H1 (cell line): Measurements from ENCODE around the gene FBXW8. TPM values are rescaled to one million over a fixed set of nuclear protein-coding genes. Genes with fewer than 3 reads are reported as not detected.

Experiments
- CTCF ChIA-PET: fragments of 300-600 bp; sonication (Branson Sonifier 250); formaldehyde crosslinking; loops from one replicate; lab custom pipeline; 2021; ENCODE audit not compliant: partially characterized antibody; lab: Charles Lee
- POLR2A ChIA-PET: fragments of 300-600 bp; sonication (Branson Sonifier 250); formaldehyde crosslinking; loops from one replicate; lab custom pipeline; 2021; ENCODE audit warnings: inconsistent platforms; ENCODE audit not compliant: partially characterized antibody; lab: Charles Lee
- DNase-seq, 2 experiments: peaks; one replicate each; pipeline versions ENCODE4 v3.0.0 to v3.0.0-alpha.2; 2010 to 2022; ENCODE audit warnings: low spot score in 2 of 2, low read depth in 1 of 2, mixed read lengths in 1 of 2
- FAIRE-seq: peaks from 2 replicates; lab custom pipeline; 2011; peaks lifted over from hg19 to GRCh38; lab: Jason Lieb, UNC
- H2AFZ ChIP-seq: 2 replicates; pipeline ENCODE4 v1.8.1; 2012; ENCODE audit warnings: low read length, inconsistent platforms
- H2AK5ac ChIP-seq: 2 replicates; pipeline ENCODE4 v1.6.1; 2013; ENCODE audit warnings: low read depth, low read length
- H2BK120ac ChIP-seq: replicated peaks from 2 replicates; pipeline ENCODE3; 2013; ENCODE audit warnings: low read depth, low read length, inconsistent platforms
- H2BK12ac ChIP-seq: 2 replicates; pipeline ENCODE4 v1.6.1; 2013; ENCODE audit warnings: low read depth, low read length
- H2BK15ac ChIP-seq: 2 replicates; pipeline ENCODE4 v1.6.1; 2013; ENCODE audit warnings: low read length
- H2BK20ac ChIP-seq: 2 replicates; pipeline ENCODE4 v1.6.1; 2013; ENCODE audit warnings: low read length
- H2BK5ac ChIP-seq: 2 replicates; pipeline ENCODE4 v1.6.1; 2013; ENCODE audit warnings: low read depth, low read length
- H3K14ac ChIP-seq: 2 replicates; pipeline ENCODE4 v1.6.1; 2013; ENCODE audit warnings: inconsistent platforms; ENCODE audit not compliant: insufficient read length
- H3K18ac ChIP-seq: 2 replicates; pipeline ENCODE4 v1.6.1; 2013; ENCODE audit warnings: low read length; ENCODE audit errors: extremely low read depth
- H3K23ac ChIP-seq: 2 replicates; pipeline ENCODE4 v1.6.1; 2013; ENCODE audit warnings: inconsistent platforms; ENCODE audit not compliant: insufficient read length
- H3K23me2 ChIP-seq: 2 replicates; pipeline ENCODE4 v1.6.1; 2013; ENCODE audit warnings: low read depth, low read length
- H3K27ac ChIP-seq: 2 replicates; pipeline ENCODE4 v1.6.1; 2011; ENCODE audit warnings: low read depth, low read length, inconsistent platforms
- H3K27me3 ChIP-seq, 4 experiments: replicated peaks in 1 of 4; 1 replicate in 1 of 4; 2 replicates in 3 of 4; pipeline versions ENCODE4 v1.6.1 to v1.8.1; 2011 to 2013; ENCODE audit warnings: low read length in 3 of 4, mild to moderate bottlenecking in 3 of 4, inconsistent platforms in 2 of 4, mixed read lengths in 2 of 4, moderate library complexity in 1 of 4; ENCODE audit not compliant: control insufficient read depth in 3 of 4, insufficient read depth in 3 of 4; ENCODE audit errors: extremely low read depth in 1 of 4
- H3K36me3 ChIP-seq, 4 experiments: 2 replicates each; pipeline versions ENCODE4 v1.6.1 to v1.8.1; 2011 to 2013; ENCODE audit warnings: mild to moderate bottlenecking in 4 of 4, low read length in 3 of 4, moderate library complexity in 2 of 4, control low read depth in 1 of 4, inconsistent platforms in 1 of 4; ENCODE audit not compliant: insufficient read depth in 4 of 4, control insufficient read depth in 2 of 4
- H3K4ac ChIP-seq: replicated peaks from 2 replicates; pipeline ENCODE3; 2013; ENCODE audit warnings: low read length, low read depth, mixed read lengths, inconsistent platforms; ENCODE audit not compliant: insufficient read length
- H3K4me1 ChIP-seq, 4 experiments: replicated peaks in 1 of 4; 1 replicate in 1 of 4; 2 replicates in 3 of 4; pipeline versions ENCODE4 v1.6.1 to v1.8.1; 2011 to 2013; ENCODE audit warnings: low read length in 3 of 4, inconsistent platforms in 2 of 4, mixed read lengths in 1 of 4; ENCODE audit not compliant: insufficient read depth in 4 of 4, control insufficient read depth in 3 of 4
- H3K4me2 ChIP-seq, 2 experiments: 2 replicates each; pipeline versions ENCODE4 v1.6.1 to v1.8.1; 2011 to 2013; ENCODE audit warnings: low read depth in 2 of 2, low read length in 2 of 2, control low read depth in 1 of 2, inconsistent platforms in 1 of 2, mild to moderate bottlenecking in 1 of 2; ENCODE audit not compliant: insufficient read depth in 1 of 2
- H3K4me3 ChIP-seq, 4 experiments: fragments of 200-600, 300-600 bp in 1 of 4; sonication (generic), shearing (Covaris generic), sonication (Bioruptor Twin) in 1 of 4; 2 replicates each; pipeline versions ENCODE4 v1.5.1 to v1.8.1; 2011 to 2016; ENCODE audit warnings: low read length in 4 of 4, low read depth in 3 of 4, control low read depth in 2 of 4, inconsistent platforms in 2 of 4, mild to moderate bottlenecking in 2 of 4, mixed read lengths in 1 of 4, moderate library complexity in 1 of 4; ENCODE audit not compliant: insufficient read depth in 2 of 4; ENCODE audit errors: extremely low read depth in 1 of 4
- H3K56ac ChIP-seq: replicated peaks from 2 replicates; pipeline ENCODE3; 2013; ENCODE audit warnings: low read depth, mild to moderate bottlenecking, mixed read lengths, low read length, inconsistent platforms; ENCODE audit not compliant: insufficient read length
- H3K79me1 ChIP-seq: 2 replicates; pipeline ENCODE4 v1.6.1; 2013; ENCODE audit warnings: low read depth, low read length, control low read depth
- H3K79me2 ChIP-seq, 2 experiments: 2 replicates each; pipeline versions ENCODE4 v1.6.1 to v1.8.1; 2012 to 2013; ENCODE audit warnings: low read length in 2 of 2, mild to moderate bottlenecking in 2 of 2, inconsistent platforms in 1 of 2; ENCODE audit not compliant: insufficient read depth in 2 of 2, control insufficient read depth in 1 of 2
- H3K9ac ChIP-seq, 4 experiments: replicated peaks in 1 of 4; 1 replicate in 1 of 4; 2 replicates in 3 of 4; pipeline versions ENCODE4 v1.6.1 to v1.8.1; 2011 to 2013; ENCODE audit warnings: low read depth in 3 of 4, low read length in 3 of 4, control low read depth in 2 of 4, mild to moderate bottlenecking in 2 of 4, moderate library complexity in 2 of 4, inconsistent platforms in 1 of 4; ENCODE audit errors: extremely low read depth in 1 of 4
- H3K9me3 ChIP-seq, 2 experiments: 2 replicates each; pipeline versions ENCODE4 v1.6.1 to v1.8.1; 2012 to 2013; ENCODE audit warnings: mild to moderate bottlenecking in 2 of 2, moderate library complexity in 2 of 2, control low read depth in 1 of 2, inconsistent platforms in 1 of 2, low read depth in 1 of 2, low read length in 1 of 2, mixed read lengths in 1 of 2; ENCODE audit not compliant: insufficient read depth in 2 of 2
- H4K20me1 ChIP-seq, 2 experiments: replicated peaks in 1 of 2; 2 replicates each; pipeline versions ENCODE3 to v1.8.1; 2011 to 2013; ENCODE audit warnings: inconsistent platforms in 2 of 2, low read length in 2 of 2, mild to moderate bottlenecking in 1 of 2; ENCODE audit not compliant: insufficient read depth in 2 of 2, control insufficient read depth in 1 of 2
- H4K5ac ChIP-seq: 2 replicates; pipeline ENCODE4 v1.6.1; 2013; ENCODE audit warnings: low read length, low read depth, mixed read lengths, inconsistent platforms; ENCODE audit not compliant: insufficient read length
- H4K8ac ChIP-seq: 2 replicates; pipeline ENCODE4 v1.8.0; 2013; ENCODE audit warnings: mild to moderate bottlenecking, moderate library complexity, low read length, inconsistent platforms; ENCODE audit not compliant: insufficient read depth; ENCODE audit errors: extremely low read depth
- H4K91ac ChIP-seq: replicated peaks from 2 replicates; pipeline ENCODE3; 2013; ENCODE audit warnings: low read length, mixed read lengths, inconsistent platforms; ENCODE audit not compliant: insufficient read length
- BCL11A ChIP-seq, 2 experiments: IDR thresholded peaks; one replicate each; pipeline ENCODE4 v1.6.1; 2011; ENCODE audit warnings: low read depth in 2 of 2, low read length in 2 of 2, mild to moderate bottlenecking in 2 of 2
- BRCA1 ChIP-seq: IDR thresholded peaks from 2 replicates; pipeline ENCODE4 v1.6.1; 2012; ENCODE audit warnings: low read depth, low read length, improper control_type of control experiment
- CTBP2 ChIP-seq: IDR thresholded peaks from 2 replicates; pipeline ENCODE4 v1.7.0; 2011; ENCODE audit warnings: borderline replicate concordance, mild to moderate bottlenecking, moderate library complexity, mixed read lengths, low read length; ENCODE audit not compliant: insufficient read depth, insufficient read length
- EGR1 ChIP-seq: IDR thresholded peaks from 2 replicates; pipeline ENCODE4 v1.6.1; 2011; ENCODE audit warnings: low read depth, low read length, borderline replicate concordance
- EZH2 ChIP-seq: fragments of 200-600 bp; sonication (generic); IDR thresholded peaks from 2 replicates; pipeline ENCODE4 v1.7.1; 2012; ENCODE audit warnings: low read depth, mild to moderate bottlenecking, moderate library complexity, low read length, inconsistent platforms; ENCODE audit not compliant: severe bottlenecking
- GABPA ChIP-seq: IDR thresholded peaks from 2 replicates; pipeline ENCODE4 v1.6.1; 2011; ENCODE audit warnings: mild to moderate bottlenecking, low read length, moderate library complexity, borderline replicate concordance; ENCODE audit not compliant: insufficient read depth
- HDAC2 ChIP-seq, 2 experiments: fragments of 300-600 bp in 1 of 2; sonication (generic) in 1 of 2; IDR thresholded peaks; 2 replicates each; pipeline ENCODE4 v1.6.1; 2011 to 2012; ENCODE audit warnings: low read depth in 2 of 2, low read length in 2 of 2, mild to moderate bottlenecking in 2 of 2, moderate library complexity in 2 of 2, borderline replicate concordance in 1 of 2, inconsistent platforms in 1 of 2
- KDM5A ChIP-seq: fragments of 200-600 bp; IDR thresholded peaks from 2 replicates; pipeline ENCODE4 v1.7.1; 2012; ENCODE audit warnings: mild to moderate bottlenecking, low read length, inconsistent platforms, mixed read lengths
- POLR2AphosphoS5 ChIP-seq: IDR thresholded peaks from 2 replicates; pipeline ENCODE4 v1.6.1; 2011; ENCODE audit warnings: low read depth, low read length
- WGBS, 2 experiments: shearing (Covaris generic) in 1 of 2; methylation state at CpG; one replicate each; pipeline versions ENCODE4 v1.1.6 to v1.1.7; 2013 to 2015; ENCODE audit warnings: low lambda C conversion rate in 2 of 2, mixed read lengths in 2 of 2, inconsistent platforms in 1 of 2, low coverage in 1 of 2, missing lambda C conversion rate in 1 of 2; ENCODE audit not compliant: insufficient replicate concordance in 2 of 2, insufficient coverage in 1 of 2, insufficient read length in 1 of 2; ENCODE audit errors: extremely low coverage in 1 of 2, missing lambda C conversion rate in 1 of 2; 5-methylcytosine and 5-hydroxymethylcytosine counted together
- polyA plus RNA-seq, 7 experiments: library from polyadenylated mRNA; depleted of rRNA in 3 of 7; stranded (reverse) in 5 of 7; unstranded in 2 of 7; fragments of >200 nt in 5 of 7; fragments of 200-250 nt in 2 of 7; gene quantifications; 1 replicate in 5 of 7; 2 replicates in 1 of 7; 4 replicates in 1 of 7; pipeline versions ENCODE4 v1.2.1 to v1.2.3, GENCODE V29; 2011 to 2013; ENCODE audit warnings: missing spikeins in 2 of 7, mixed read lengths in 2 of 7
- total RNA-seq: library from RNA; stranded (reverse); fragmentation: NEBNext Ultra II Directional; extraction: Animal tissue kit (Norgen Biotek cat#: 25700); gene quantifications from 2 replicates; pipeline ENCODE4 v1.2.1, GENCODE V29; 2021
- TF ChIP-seq, protein P1 (sequence below), 3 experiments: IDR thresholded peaks; 1 replicate in 2 of 3; 2 replicates in 1 of 3; pipeline versions ENCODE4 v1.5.1 to v1.6.1; 2011; ENCODE audit warnings: low read length in 3 of 3, mild to moderate bottlenecking in 3 of 3, inconsistent platforms in 2 of 3, low read depth in 1 of 3, moderate library complexity in 1 of 3; ENCODE audit not compliant: insufficient read depth in 1 of 3; ENCODE audit errors: control extremely low read depth in 1 of 3

The FBXW8 gene
- total and polyA plus RNA-seq, 2 of the 8 experiments (the other 6 are each of a cell fraction or from before 2014, with no cell fraction given): 15.8 to 16.0 TPM

- H3K14ac ChIP-seq: no peak overlapping the region
- H3K18ac ChIP-seq: no peak overlapping the region
- no peaks in the 10 kb centered on the region for H4K20me1 ChIP-seq
- H3K79me1 ChIP-seq: no peaks in the 10 kb centered on the region
- no peak overlapping the region for H2BK20ac ChIP-seq
- no peaks in the 10 kb centered on the region for H3K23me2 ChIP-seq
- ChIA-PET CTCF (interaction anchor here (0.9 to 3.3 kb wide), 7 partner anchors 9 to 288 kb away, joined by 3 to 39 read pairs (median 5); no protein-coding TSS in a partner anchor), POLR2A (interaction anchor here (1.1 kb wide), 1 partner anchor 20 kb away, joined by 3 read pairs; no protein-coding TSS in a partner anchor)
- H2BK120ac ChIP-seq: no peak overlapping the region
- H2BK15ac ChIP-seq: no peak overlapping the region
- H2BK5ac ChIP-seq: no peak overlapping the region
- no peak overlapping the region for H4K5ac ChIP-seq
- no peak for DNase-seq
- no peak overlapping the region for H3K4me2 ChIP-seq
- H3K4me3 ChIP-seq: no peak overlapping the region
- no peaks in the 10 kb centered on the region for H3K79me2 ChIP-seq
- H3K23ac ChIP-seq: no peak overlapping the region
- H4K91ac ChIP-seq: no peak overlapping the region
- no peak overlapping the region for H2AFZ ChIP-seq
- H2AK5ac ChIP-seq: no peak overlapping the region
- no peak overlapping the region for H4K8ac ChIP-seq
- no peaks in the 10 kb centered on the region; a peak in 1 of 7 replicates for H3K4me1 ChIP-seq
- no peak overlapping the region for H3K4ac ChIP-seq
- H2BK12ac ChIP-seq: no peak overlapping the region
- no peaks in the 10 kb centered on the region for H3K36me3 ChIP-seq
- no peaks in the 10 kb centered on the region for H3K27me3 ChIP-seq
- no peak for FAIRE-seq
- H3K9ac ChIP-seq: no peak overlapping the region
- no peak overlapping the region for H3K56ac ChIP-seq
- no peak overlapping the region for H3K27ac ChIP-seq
- no peaks in the 10 kb centered on the region for H3K9me3 ChIP-seq
- 89% methylated on average over 4 of the region's 4 CpGs; no CpG with 5 or more reads in 1 of the 2 experiments for WGBS, 2 experiments
- TF ChIP-seq BRCA1: no peak
- no peak for TF ChIP-seq BCL11A (IDR thresholded peaks at IDR 0.05; ENCODE audit: low read depth in 2 of 2, low read length in 2 of 2)
- TF ChIP-seq, protein P1, sequence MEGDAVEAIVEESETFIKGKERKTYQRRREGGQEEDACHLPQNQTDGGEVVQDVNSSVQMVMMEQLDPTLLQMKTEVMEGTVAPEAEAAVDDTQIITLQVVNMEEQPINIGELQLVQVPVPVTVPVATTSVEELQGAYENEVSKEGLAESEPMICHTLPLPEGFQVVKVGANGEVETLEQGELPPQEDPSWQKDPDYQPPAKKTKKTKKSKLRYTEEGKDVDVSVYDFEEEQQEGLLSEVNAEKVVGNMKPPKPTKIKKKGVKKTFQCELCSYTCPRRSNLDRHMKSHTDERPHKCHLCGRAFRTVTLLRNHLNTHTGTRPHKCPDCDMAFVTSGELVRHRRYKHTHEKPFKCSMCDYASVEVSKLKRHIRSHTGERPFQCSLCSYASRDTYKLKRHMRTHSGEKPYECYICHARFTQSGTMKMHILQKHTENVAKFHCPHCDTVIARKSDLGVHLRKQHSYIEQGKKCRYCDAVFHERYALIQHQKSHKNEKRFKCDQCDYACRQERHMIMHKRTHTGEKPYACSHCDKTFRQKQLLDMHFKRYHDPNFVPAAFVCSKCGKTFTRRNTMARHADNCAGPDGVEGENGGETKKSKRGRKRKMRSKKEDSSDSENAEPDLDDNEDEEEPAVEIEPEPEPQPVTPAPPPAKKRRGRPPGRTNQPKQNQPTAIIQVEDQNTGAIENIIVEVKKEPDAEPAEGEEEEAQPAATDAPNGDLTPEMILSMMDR (IDR thresholded peaks at IDR 0.05; ENCODE audit: control extremely low read depth in 1 of 3, insufficient read depth in 1 of 3, low read depth in 1 of 3, low read length in 3 of 3): no peak
- TF ChIP-seq EGR1: no peak
- TF ChIP-seq EZH2: no peak
- TF ChIP-seq POLR2AphosphoS5: no peak
- TF ChIP-seq KDM5A: no peak
- no peak for TF ChIP-seq CTBP2
- TF ChIP-seq GABPA: no peak
- TF ChIP-seq HDAC2 (IDR thresholded peaks at IDR 0.05; ENCODE audit: borderline replicate concordance in 1 of 2, low read depth in 2 of 2, low read length in 2 of 2): no peak
These were observed 48.6 kb upstream of the FBXW8 start for GRCh38 chr12:116862167-116862566.
